AG04449 (cell line): ENCODE measurements around the gene GOSR1.
A peak's percentile ranks its signal among the peaks of the same experiment; 100 is the strongest.
"Not testable (repeated sequence)": the region's sequence is repeated elsewhere in the genome, so short reads cannot be mapped to it uniquely, and the experiment has no call there.

Source experiments
- CTCF ChIA-PET: fragments of 350-600 bp; formaldehyde crosslinking; extraction: SDS; loops from one replicate; lab custom pipeline; 2021; ENCODE audit warnings: antibody characterized with exemption; lab: Yijun Ruan, JAX
- POLR2A ChIA-PET: fragments of 400-600, 350-600 bp; formaldehyde crosslinking; extraction: SDS; loops from one replicate; lab custom pipeline; 2020; ENCODE audit warnings: antibody characterized with exemption, inconsistent platforms; lab: Yijun Ruan, JAX
- DNase-seq: peaks from one replicate; pipeline ENCODE4 v3.0.0-alpha.2; 2010; ENCODE audit warnings: low read depth, low spot score
- H3K4me3 ChIP-seq: 2 replicates; pipeline ENCODE4 v1.5.1; 2011; ENCODE audit warnings: low read depth, mild to moderate bottlenecking, control low read depth, low read length
- TF ChIP-seq, protein P1 (sequence below): IDR thresholded peaks from one replicate; pipeline ENCODE4 v1.5.1; 2011; ENCODE audit warnings: mild to moderate bottlenecking, moderate library complexity, low read length, control low read depth, inconsistent platforms; ENCODE audit not compliant: insufficient read depth; ENCODE audit errors: missing control alignments

GOSR1 gene

DNA sequence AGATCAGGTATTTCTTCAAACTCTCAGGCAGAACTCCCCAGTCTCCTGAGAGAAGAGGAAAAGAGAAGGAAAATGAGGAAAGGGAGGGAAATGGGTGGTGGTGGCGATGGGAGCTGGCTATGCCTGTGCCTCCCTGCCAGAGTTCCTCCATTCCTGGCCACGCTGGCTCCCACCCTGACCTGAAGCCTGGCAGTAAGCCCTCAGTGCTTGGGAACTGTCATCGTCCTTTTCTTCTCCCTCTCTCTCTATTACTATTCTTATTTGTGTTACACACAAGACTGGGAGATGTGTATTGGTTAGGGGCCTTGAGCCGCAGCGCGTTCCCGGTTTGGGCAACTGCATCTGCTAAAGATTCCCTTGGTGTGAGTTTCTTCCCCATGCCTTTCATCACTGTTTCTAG lies 44.6 kb downstream of the GOSR1 start:
- no peak for DNase-seq
- ChIA-PET CTCF (no interaction called here), POLR2A (interaction anchor here (1.1 kb wide), 1 partner anchor 9 kb away, joined by 3 read pairs; no protein-coding TSS in a partner anchor)
- no peak overlapping the region for H3K4me3 ChIP-seq
- TF ChIP-seq, protein P1, sequence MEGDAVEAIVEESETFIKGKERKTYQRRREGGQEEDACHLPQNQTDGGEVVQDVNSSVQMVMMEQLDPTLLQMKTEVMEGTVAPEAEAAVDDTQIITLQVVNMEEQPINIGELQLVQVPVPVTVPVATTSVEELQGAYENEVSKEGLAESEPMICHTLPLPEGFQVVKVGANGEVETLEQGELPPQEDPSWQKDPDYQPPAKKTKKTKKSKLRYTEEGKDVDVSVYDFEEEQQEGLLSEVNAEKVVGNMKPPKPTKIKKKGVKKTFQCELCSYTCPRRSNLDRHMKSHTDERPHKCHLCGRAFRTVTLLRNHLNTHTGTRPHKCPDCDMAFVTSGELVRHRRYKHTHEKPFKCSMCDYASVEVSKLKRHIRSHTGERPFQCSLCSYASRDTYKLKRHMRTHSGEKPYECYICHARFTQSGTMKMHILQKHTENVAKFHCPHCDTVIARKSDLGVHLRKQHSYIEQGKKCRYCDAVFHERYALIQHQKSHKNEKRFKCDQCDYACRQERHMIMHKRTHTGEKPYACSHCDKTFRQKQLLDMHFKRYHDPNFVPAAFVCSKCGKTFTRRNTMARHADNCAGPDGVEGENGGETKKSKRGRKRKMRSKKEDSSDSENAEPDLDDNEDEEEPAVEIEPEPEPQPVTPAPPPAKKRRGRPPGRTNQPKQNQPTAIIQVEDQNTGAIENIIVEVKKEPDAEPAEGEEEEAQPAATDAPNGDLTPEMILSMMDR: no peak

DNA sequence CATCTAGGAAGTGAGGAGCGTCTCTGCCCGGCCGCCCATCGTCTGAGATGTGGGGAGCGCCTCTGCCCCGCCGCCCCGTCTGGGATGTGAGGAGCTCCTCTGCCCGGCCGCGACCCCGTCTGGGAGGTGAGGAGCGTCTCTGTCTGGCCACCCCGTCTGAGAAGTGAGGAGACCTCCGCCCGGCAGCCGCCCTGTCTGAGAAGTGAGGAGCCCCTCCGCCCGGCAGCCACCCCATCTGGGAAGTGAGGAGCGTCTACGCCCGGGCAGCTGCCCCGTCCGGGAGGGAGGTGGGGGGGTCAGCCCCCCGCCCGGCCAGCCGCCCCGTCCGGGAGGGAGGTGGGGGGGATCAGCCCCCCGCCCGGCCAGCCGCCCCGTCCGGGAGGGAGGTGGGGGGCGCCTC lies 46.0 kb downstream of the GOSR1 start:
- H3K4me3 ChIP-seq, DNase-seq, CTCF ChIA-PET, POLR2A ChIA-PET: not testable (repeated sequence)

DNA sequence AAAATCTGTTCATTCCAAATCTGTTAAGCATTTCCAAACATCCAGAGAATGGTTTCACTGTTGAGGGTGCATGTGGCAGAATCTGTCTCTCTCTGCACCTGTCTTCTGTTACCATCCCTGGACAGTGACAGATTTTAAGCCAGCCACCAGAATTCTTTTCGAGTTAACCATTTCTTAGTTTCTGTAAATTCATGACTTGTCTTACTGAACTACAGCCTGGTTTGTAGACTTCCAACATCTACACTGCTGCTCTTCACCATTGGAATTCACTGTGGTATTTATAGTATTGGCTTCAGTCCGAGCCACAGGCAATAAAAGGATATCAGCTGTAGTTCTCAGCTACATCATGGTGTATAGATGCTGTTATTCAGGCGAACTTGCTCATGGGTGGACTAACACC lies 47.6 kb downstream of the GOSR1 start:
- TF ChIP-seq, protein P1: no peak
- POLR2A ChIA-PET: no interaction called here
- CTCF ChIA-PET: interaction anchor here (1.5 kb wide), 1 partner anchor 47 kb away, joined by 3 read pairs; the partner anchor contains the start of gene GOSR1
- H3K4me3 ChIP-seq: no peak overlapping the region
- DNase-seq: peak; percentile 31

DNA sequence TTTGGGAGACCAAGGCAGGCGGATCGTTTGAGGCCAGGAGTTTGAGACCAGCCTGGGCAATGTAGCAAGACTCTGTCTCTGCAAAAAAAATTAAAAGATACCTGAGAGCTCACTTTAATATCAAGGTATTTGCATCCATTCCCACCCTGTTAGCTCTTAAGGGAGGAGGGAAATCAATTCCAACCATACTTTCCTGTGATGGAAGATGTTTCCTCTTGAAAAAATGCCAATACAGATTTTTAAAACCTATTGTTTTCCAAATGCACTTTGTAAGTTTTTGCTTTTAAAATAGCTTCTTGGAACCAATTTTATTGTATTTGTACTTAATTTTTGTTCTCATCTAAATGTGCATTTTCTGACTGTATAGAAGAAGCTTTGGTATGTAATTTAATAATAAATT lies 49.2 kb downstream of the GOSR1 start:
- H3K4me3 ChIP-seq: no peak overlapping the region
- ChIA-PET POLR2A (no interaction called here), CTCF (interaction anchor here (0.7 to 1.8 kb wide), 5 partner anchors 12 to 171 kb away, joined by 3 to 4 read pairs (median 3); partner anchors contain the start of gene GOSR1)
- TF ChIP-seq, protein P1: no peak
- DNase-seq: no peak

DNA sequence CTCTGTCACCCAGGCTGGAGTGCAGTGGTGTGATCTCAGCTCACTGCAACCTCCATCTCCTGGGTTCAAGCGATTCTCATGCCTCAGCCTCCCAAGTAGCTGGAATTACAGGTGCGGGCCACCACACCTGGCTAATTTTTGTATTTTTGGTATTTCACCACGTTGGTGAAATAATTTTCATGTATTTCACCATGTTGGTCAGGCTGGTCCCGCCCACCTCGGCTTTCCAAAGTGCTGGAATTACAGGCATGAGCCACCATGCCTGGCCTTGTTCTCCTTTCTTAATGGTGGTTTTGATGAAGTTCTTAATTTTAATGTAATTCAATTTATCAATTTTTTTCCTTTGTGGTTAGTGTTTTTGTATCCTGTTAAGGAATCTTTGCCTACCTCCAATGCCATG lies 51.5 kb downstream of the GOSR1 start:
- DNase-seq, POLR2A ChIA-PET, H3K4me3 ChIP-seq: not testable (repeated sequence)
- CTCF ChIA-PET: interaction anchor here (1.5 kb wide), 1 partner anchor 52 kb away, joined by 4 read pairs; no protein-coding TSS in a partner anchor

DNA sequence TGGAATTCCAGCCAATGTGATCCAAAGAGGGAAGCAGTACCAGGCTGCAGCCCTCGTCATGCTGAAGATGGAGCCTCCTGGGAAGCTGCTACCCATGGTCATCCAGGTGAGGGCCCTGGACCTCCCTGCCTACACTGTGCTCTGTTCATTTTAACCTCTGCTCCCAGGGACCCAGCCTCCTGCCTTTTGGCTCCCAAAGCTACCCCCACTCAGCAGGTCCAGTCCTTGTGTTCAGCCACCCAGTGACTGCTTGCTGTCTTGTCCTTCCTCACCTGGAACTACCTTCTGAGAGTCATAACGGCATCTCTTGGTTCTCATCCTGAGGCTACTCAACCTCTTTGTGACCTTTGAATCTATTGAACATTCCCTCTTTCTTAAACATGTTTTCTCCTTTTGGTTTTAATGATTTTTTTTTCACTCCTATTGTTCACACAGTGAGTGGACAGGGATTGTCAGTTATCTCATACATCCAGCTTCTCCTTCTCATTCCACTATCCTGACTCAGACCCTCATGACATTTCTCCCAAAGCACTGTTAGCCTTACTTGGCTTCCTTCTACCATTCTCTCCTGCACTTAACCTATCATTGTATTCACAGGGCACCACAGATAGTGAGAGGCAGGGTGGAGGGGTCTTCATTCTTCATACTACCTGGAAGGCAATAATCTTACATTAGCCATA lies 53.3 kb downstream of the GOSR1 start:
- H3K4me3 ChIP-seq: no peak overlapping the region
- CTCF ChIA-PET: no interaction called here
- POLR2A ChIA-PET: interaction anchor here (0.9 kb wide), 1 partner anchor 9 kb away, joined by 3 read pairs; no protein-coding TSS in a partner anchor
- peak; percentile 21 for DNase-seq
- TF ChIP-seq, protein P1: no peak

DNA sequence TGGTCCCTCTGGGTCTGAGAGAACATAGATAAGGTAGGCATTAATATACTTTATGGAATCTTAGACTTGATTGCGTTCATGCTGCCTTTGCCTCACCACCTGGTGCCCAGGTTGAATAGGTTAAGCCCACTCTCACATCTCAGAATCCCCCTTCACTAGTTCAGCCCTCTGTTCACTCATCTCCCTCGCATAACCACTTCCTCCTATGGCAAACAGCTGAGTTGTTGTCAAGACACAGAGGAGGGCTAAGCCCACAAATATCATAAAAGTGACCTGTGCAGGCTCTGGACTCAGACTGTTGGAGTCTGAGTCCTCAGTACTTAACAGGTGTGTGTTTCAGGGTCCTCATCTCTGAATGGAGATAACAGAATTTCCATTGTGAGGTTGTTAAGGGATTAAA lies 55.7 kb downstream of the GOSR1 start:
- ChIA-PET CTCF (interaction anchor here (1.0 kb wide), 1 partner anchor 9 kb away, joined by 3 read pairs; no protein-coding TSS in a partner anchor), POLR2A (no interaction called here)
- no peak for DNase-seq
- no peak overlapping the region for H3K4me3 ChIP-seq
- TF ChIP-seq, protein P1: no peak
